Mammary epithelial cell (primary cell): Measurements from ENCODE around the gene F11.

Experiments used
- EZH2 ChIP-seq: IDR thresholded peaks from 2 replicates; pipeline ENCODE4 v1.6.1; 2012; ENCODE audit warnings: low read length, inconsistent platforms, borderline replicate concordance
- TF ChIP-seq, protein P1 (sequence below), 2 donors: IDR thresholded peaks in 1 of 2; conservative IDR thresholded peaks in 1 of 2; 2 replicates each; pipeline ENCODE4 v1.5.1; 2011 to 2012; ENCODE audit warnings: inconsistent platforms in 2 of 2, low read length in 2 of 2, mild to moderate bottlenecking in 2 of 2, control low read depth in 1 of 2, low read depth in 1 of 2; ENCODE audit not compliant: insufficient read depth in 1 of 2; ENCODE audit errors: extremely low read depth in 1 of 2

DNA sequence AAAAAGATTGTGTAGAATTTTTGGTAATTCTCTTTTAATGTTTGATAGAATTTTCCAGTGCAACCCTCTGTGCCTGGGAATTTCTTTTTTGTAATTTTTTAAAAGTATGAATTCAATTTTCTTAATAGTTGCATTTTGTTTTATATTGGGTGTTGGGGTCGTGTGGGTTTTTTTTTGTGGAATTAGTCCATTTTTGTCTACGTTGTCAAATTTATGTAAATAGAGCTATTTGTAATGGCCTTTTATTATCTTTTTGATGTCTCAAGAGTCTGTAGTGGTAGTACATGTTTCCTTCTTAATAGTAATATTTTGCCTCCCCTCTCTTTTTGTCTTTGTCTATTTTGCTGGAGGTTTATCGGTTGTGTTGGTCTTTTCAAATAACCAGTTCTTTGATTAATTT is 64.4 kb downstream of the F11 start:
- TF ChIP-seq, protein P1, sequence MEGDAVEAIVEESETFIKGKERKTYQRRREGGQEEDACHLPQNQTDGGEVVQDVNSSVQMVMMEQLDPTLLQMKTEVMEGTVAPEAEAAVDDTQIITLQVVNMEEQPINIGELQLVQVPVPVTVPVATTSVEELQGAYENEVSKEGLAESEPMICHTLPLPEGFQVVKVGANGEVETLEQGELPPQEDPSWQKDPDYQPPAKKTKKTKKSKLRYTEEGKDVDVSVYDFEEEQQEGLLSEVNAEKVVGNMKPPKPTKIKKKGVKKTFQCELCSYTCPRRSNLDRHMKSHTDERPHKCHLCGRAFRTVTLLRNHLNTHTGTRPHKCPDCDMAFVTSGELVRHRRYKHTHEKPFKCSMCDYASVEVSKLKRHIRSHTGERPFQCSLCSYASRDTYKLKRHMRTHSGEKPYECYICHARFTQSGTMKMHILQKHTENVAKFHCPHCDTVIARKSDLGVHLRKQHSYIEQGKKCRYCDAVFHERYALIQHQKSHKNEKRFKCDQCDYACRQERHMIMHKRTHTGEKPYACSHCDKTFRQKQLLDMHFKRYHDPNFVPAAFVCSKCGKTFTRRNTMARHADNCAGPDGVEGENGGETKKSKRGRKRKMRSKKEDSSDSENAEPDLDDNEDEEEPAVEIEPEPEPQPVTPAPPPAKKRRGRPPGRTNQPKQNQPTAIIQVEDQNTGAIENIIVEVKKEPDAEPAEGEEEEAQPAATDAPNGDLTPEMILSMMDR (conservative IDR thresholded peaks at IDR 0.05 in 1 of 2, IDR thresholded peaks at IDR 0.05 in 1 of 2; ENCODE audit: extremely low read depth in 1 of 2, insufficient read depth in 1 of 2, low read depth in 1 of 2, low read length in 2 of 2) = no peak
- TF ChIP-seq EZH2 = no peak
